Measurements from ENCODE around the gene PDE1A.

DNA sequence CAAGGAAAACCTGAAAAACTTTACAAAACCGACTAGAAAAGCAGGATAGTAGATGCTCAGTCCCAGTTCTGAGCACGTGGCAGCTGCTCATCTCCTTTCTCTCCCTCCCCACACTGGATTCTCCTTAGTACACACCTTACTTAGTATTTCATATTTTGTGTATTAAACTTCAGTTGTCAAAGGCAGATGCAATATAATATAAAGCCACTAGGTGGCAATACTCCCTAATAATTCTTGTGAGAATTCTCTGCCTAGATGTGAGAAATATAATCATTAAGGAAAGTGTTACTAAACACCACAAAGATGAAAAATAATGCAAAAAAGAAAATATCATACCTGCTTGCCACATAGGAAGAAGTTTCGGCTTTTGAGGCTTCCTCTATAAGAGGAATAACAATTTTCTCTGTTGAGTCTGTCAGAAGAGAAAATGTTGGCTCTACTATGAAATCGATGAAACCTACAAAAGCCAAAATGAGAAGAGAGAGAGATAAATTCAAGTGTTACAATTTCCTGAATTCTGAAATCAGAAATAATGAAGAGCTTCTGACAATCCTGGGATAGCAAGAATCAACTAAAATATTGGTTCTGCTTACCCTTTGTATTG, 240.6 kb downstream of the PDE1A start:
- TF ChIP-seq, protein P1, sequence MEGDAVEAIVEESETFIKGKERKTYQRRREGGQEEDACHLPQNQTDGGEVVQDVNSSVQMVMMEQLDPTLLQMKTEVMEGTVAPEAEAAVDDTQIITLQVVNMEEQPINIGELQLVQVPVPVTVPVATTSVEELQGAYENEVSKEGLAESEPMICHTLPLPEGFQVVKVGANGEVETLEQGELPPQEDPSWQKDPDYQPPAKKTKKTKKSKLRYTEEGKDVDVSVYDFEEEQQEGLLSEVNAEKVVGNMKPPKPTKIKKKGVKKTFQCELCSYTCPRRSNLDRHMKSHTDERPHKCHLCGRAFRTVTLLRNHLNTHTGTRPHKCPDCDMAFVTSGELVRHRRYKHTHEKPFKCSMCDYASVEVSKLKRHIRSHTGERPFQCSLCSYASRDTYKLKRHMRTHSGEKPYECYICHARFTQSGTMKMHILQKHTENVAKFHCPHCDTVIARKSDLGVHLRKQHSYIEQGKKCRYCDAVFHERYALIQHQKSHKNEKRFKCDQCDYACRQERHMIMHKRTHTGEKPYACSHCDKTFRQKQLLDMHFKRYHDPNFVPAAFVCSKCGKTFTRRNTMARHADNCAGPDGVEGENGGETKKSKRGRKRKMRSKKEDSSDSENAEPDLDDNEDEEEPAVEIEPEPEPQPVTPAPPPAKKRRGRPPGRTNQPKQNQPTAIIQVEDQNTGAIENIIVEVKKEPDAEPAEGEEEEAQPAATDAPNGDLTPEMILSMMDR (IDR thresholded peaks at IDR 0.05) = peak; percentile 75 to 84 (median 80)
- no peak for TF ChIP-seq POLR2A (IDR thresholded peaks at IDR 0.05)

Data from right lobe of liver (tissue), 4 donors.